Neural crest cell (in vitro differentiated cells): ENCODE results near the gene MAPT. TPM values are rescaled to one million over a fixed set of nuclear protein-coding genes. Genes with fewer than 3 reads are reported as not detected.

Source experiments
- DNase-seq: peaks from one replicate; pipeline ENCODE4 v3.0.0; 2021; ENCODE audit warnings: low read depth, mixed read lengths, low spot score
- H3K27ac Mint-ChIP-seq: one replicate; pipeline ENCODE4 v1.8.0; 2021; ENCODE audit warnings: mild to moderate bottlenecking, mixed read lengths; ENCODE audit not compliant: unreplicated experiment
- H3K27me3 Mint-ChIP-seq: 2 replicates; pipeline ENCODE4 v1.8.0; 2021; ENCODE audit warnings: low read depth, mild to moderate bottlenecking, mixed read lengths
- H3K36me3 Mint-ChIP-seq: 2 replicates; pipeline ENCODE4 v1.8.0; 2021; ENCODE audit warnings: low read depth, mild to moderate bottlenecking, mixed read lengths
- H3K4me1 Mint-ChIP-seq: 2 replicates; pipeline ENCODE4 v1.8.0; 2021; ENCODE audit warnings: mixed read lengths
- H3K4me3 Mint-ChIP-seq: one replicate; pipeline ENCODE4 v1.8.0; 2021; ENCODE audit warnings: mild to moderate bottlenecking, mixed read lengths
- H3K9me3 Mint-ChIP-seq: 2 replicates; pipeline ENCODE4 v1.8.0; 2021; ENCODE audit warnings: mixed read lengths
- CTCF ChIP-seq: fragments of 200-600 bp; sonication (generic); conservative IDR thresholded peaks from 2 replicates; pipeline ENCODE4 v1.5.0; 2021; ENCODE audit warnings: antibody characterized with exemption, mild to moderate bottlenecking
- total RNA-seq: library from RNA; stranded (reverse); gene quantifications from 2 replicates; pipeline ENCODE4 v1.2.1, GENCODE V29; 2021

Gene MAPT
- total RNA-seq, 1 donor from 2014 or later = 9.5 TPM

DNA sequence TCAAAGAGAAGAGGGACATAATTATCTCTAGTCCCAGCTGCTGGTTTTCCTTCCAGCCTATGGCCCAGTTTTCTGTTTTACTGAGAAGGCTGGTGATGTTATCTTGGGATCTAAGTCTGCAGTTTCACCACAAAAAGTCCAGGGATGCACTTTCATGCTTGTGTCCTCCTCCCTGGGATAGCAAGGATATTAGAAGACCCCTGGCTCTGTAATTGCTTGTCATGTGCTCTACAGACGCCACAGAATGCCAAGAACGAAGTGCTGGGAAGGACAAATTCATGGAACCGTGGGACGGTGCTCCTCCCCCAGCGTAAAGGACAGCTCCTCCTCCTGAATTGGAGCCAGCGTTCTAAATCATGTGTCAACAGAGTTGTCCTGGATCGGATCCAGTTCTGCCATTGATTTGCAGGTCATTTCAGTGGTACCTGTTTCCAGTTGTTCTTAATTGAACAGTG, 8.6 kb downstream of the MAPT start:
- peaks cover 72% of the 10 kb centered on the region for H3K27me3 Mint-ChIP-seq
- peaks cover under 1% of the 10 kb centered on the region for H3K4me1 Mint-ChIP-seq
- H3K9me3 Mint-ChIP-seq = no peaks in the 10 kb centered on the region
- no peak for TF ChIP-seq CTCF
- no peaks in the 10 kb centered on the region for H3K36me3 Mint-ChIP-seq
- DNase-seq = no peak
- no peak overlapping the region for H3K4me3 Mint-ChIP-seq
- H3K27ac Mint-ChIP-seq = no peak overlapping the region

DNA sequence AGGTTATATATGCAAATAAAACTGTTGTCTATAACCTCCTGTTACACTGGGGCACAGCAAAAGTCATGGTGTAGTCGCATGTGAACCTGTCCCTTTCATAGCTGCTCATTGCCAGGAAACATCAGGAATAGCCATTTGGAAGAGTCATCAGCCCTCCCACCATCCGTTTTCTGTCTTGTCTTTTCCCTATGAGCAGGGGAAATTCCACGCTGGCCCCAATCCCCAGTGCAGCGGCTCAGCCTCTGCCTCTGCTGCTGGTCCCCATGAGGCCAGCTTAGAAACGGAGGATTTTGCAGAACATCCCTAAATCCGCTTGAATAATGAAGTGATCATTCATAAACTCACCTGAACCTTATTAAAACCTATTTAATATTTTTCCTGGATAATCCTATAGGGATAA, 10.5 kb downstream of the MAPT start:
- no peak overlapping the region for H3K27ac Mint-ChIP-seq
- DNase-seq = no peak
- H3K27me3 Mint-ChIP-seq = peaks cover 53% of the 10 kb centered on the region
- no peaks in the 10 kb centered on the region for H3K9me3 Mint-ChIP-seq
- TF ChIP-seq CTCF = no peak
- no peaks in the 10 kb centered on the region for H3K4me1 Mint-ChIP-seq
- no peak overlapping the region for H3K4me3 Mint-ChIP-seq
- H3K36me3 Mint-ChIP-seq = no peaks in the 10 kb centered on the region

DNA sequence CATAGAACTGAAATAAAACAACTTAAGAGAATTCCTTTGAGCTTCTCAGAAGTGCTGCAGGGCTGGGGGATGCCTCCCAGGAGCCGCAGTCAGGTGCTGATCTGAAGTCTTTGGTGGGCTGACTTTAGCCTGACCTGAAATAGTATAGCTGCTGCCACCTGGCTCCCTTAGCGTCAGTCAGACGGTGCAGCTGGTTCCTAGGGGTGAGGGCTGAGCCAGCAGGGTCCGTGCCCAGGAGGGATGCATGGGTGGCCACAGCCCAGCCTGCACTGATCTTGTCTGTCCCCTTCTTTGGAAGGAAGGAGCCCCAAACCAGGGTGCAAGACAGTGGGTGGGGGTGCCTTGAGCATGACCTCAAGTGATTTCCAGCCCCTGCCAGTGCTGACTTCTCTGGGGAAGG, 11.5 kb downstream of the MAPT start:
- Mint-ChIP-seq H3K9me3 (no peaks in the 10 kb centered on the region), H3K27me3 (peaks cover 46% of the 10 kb centered on the region)

GRCh38 chr17:45906237-45906636, 11.9 kb downstream of the MAPT start:
- TF ChIP-seq CTCF = no peak
- DNase-seq = no peak
- H3K4me3 Mint-ChIP-seq = no peak overlapping the region
- H3K27ac Mint-ChIP-seq = no peak overlapping the region
- H3K27me3 Mint-ChIP-seq = peaks cover 44% of the 10 kb centered on the region
- H3K9me3 Mint-ChIP-seq = no peaks in the 10 kb centered on the region
- no peaks in the 10 kb centered on the region for H3K4me1 Mint-ChIP-seq
- no peaks in the 10 kb centered on the region for H3K36me3 Mint-ChIP-seq

More for the DNA sequence above, 11.5 kb downstream of the MAPT start:
- Mint-ChIP-seq H3K4me3 (no peak overlapping the region), H3K36me3 (no peaks in the 10 kb centered on the region), H3K27ac (no peak overlapping the region), H3K4me1 (no peaks in the 10 kb centered on the region)
- DNase-seq = no peak
- TF ChIP-seq CTCF = no peak

- Mint-ChIP-seq H3K27ac (no peak overlapping the region), H3K27me3 (peaks cover 38% of the 10 kb centered on the region), H3K4me3 (no peak overlapping the region), H3K36me3 (peaks cover 2% of the 10 kb centered on the region), H3K9me3 (peaks cover 1% of the 10 kb centered on the region), H3K4me1 (no peaks in the 10 kb centered on the region)
- no peak for TF ChIP-seq CTCF
- DNase-seq = no peak
Measured at GRCh38 chr17:45906927-45907622, 12.7 kb downstream of the MAPT start.
